Caco-2 (cell line): ENCODE measurements around the gene HIP1R. TPM values are rescaled to one million over a fixed set of nuclear protein-coding genes. Genes with fewer than 3 reads are reported as not detected.
A peak's percentile ranks its signal among the peaks of the same experiment; 100 is the strongest.

Experiments
- BruUV-seq: library from RNA; stranded (reverse); fragments of 400-500 nt; replicated peaks from 2 replicates; lab custom pipeline; 2021; lab: Mats Ljungman, UMichigan
- CTCF ChIA-PET: fragments of 300-600 bp; sonication (Branson Sonifier 250); formaldehyde crosslinking; loops from one replicate; lab custom pipeline; 2022; ENCODE audit warnings: antibody characterized with exemption; lab: Charles Lee
- POLR2A ChIA-PET: fragments of 300-600 bp; sonication (Branson Sonifier 250); formaldehyde crosslinking; loops from one replicate; lab custom pipeline; 2022; ENCODE audit warnings: antibody characterized with exemption; lab: Charles Lee
- DNase-seq, 2 experiments: peaks; one replicate each; pipeline versions ENCODE4 v3.0.0 to v3.0.0-alpha.2; 2020 to 2022
- H3K27me3 ChIP-seq: replicated peaks from 2 replicates; pipeline ENCODE4 v1.6.0; 2011; ENCODE audit warnings: low read length; ENCODE audit not compliant: control insufficient read depth, insufficient read depth
- H3K36me3 ChIP-seq: 2 replicates; pipeline ENCODE4 v1.5.1; 2011; ENCODE audit warnings: low read length; ENCODE audit not compliant: control insufficient read depth, insufficient read depth
- H3K4me1 ChIP-seq: fragments of 250-450 bp; sonication (Bioruptor Pico); 2 replicates; pipeline ENCODE4 v1.5.1; 2020; ENCODE audit warnings: mild to moderate bottlenecking
- H3K4me3 ChIP-seq: 2 replicates; pipeline ENCODE4 v1.5.1; 2011; ENCODE audit warnings: low read depth, mild to moderate bottlenecking, control low read depth, low read length
- H3K9me3 ChIP-seq: fragments of 250-450 bp; sonication (Bioruptor Pico); 2 replicates; pipeline ENCODE4 v1.5.1; 2020; ENCODE audit warnings: mild to moderate bottlenecking, moderate library complexity
- H3K27ac Mint-ChIP-seq: one replicate; pipeline ENCODE4 v1.8.0; 2022; ENCODE audit warnings: mixed read lengths; ENCODE audit not compliant: unreplicated experiment
- H3K27me3 Mint-ChIP-seq: one replicate; pipeline ENCODE4 v1.8.0; 2022; ENCODE audit warnings: mixed read lengths; ENCODE audit not compliant: insufficient read depth, unreplicated experiment
- H3K36me3 Mint-ChIP-seq: one replicate; pipeline ENCODE4 v1.8.0; 2022; ENCODE audit warnings: mild to moderate bottlenecking, mixed read lengths; ENCODE audit not compliant: insufficient read depth, unreplicated experiment
- H3K4me1 Mint-ChIP-seq: one replicate; pipeline ENCODE4 v1.8.0; 2022; ENCODE audit warnings: low read depth, mixed read lengths; ENCODE audit not compliant: unreplicated experiment
- H3K4me3 Mint-ChIP-seq: one replicate; pipeline ENCODE4 v1.8.0; 2022; ENCODE audit warnings: mild to moderate bottlenecking, moderate library complexity, mixed read lengths; ENCODE audit not compliant: unreplicated experiment
- H3K9me3 Mint-ChIP-seq: one replicate; pipeline ENCODE4 v1.8.0; 2022; ENCODE audit warnings: mixed read lengths; ENCODE audit not compliant: unreplicated experiment
- CTCF ChIP-seq, 2 experiments: fragments of 200-600 bp in 1 of 2; IDR thresholded peaks; 1 replicate in 1 of 2; 2 replicates in 1 of 2; pipeline versions ENCODE4 v1.5.1 to v1.8.0; 2011 to 2022; ENCODE audit warnings: antibody characterized with exemption in 1 of 2, control low read depth in 1 of 2, inconsistent platforms in 1 of 2, low read depth in 1 of 2, low read length in 1 of 2, mild to moderate bottlenecking in 1 of 2, moderate library complexity in 1 of 2; ENCODE audit not compliant: insufficient read depth in 1 of 2, severe bottlenecking in 1 of 2, unreplicated experiment in 1 of 2
- intact Hi-C: fragments of 100-400 bp; cut with micrococcal nuclease; formaldehyde crosslinking; loops from one replicate; pipeline ENCODE4 v1.10.0; 2022; ENCODE audit not compliant: unreplicated experiment
- total RNA-seq: library from RNA; stranded (reverse); gene quantifications from 2 replicates; pipeline ENCODE4 v1.2.3, GENCODE V29; 2022

The HIP1R gene
- total RNA-seq, 1 experiment from 2014 or later = 13.8 TPM

DNA sequence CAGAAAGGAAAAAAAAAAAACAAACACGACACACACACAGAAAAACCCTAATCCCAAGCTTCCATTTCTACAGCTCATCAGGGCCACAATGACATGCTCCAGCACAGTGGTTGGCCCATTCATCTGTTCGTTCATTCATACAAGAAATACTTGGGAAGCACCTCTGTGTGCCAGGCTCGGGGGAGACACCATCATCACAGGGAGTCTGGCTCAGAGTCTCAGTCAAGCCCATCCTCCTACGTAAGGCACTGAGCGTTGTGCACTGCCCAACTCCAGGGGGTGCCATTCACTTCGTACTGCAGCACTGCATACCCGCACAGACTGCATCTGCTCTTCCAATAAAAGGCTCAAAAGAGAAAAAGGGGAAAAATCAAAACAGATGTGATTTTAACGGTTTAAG is 45.4 kb downstream of the HIP1R start:
- no peak overlapping the region for H3K4me3 Mint-ChIP-seq

DNA sequence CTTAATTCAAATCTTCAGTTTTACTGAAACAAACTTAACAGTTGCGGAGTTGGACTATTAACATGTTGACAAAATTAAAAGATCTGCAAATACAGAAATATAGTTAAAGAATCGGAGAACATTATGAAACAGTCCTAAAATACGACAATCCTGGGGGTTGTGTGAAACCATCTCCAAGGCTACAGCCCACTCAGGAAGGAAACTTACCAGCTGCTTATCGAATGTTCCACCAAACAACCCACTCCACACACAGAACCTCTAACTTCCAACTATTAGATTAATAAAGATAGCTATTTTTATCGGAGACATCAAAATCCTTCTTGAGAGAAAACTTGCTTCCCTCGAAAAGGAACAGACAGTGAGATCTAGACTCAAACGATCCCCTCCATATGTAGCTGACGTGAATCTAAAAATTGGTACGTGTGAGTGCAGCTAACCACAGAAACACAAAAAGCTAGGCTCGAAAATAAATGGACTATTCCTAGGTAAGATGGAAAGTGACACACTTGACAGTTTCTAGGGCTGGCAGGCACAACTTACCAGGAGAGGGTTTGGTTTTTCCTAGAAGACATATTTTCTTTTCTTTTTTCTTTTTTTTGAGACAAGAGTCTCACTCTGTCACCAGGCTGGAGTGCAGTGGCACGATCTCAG is 47.8 kb downstream of the HIP1R start:
- DNase-seq = no peak
- Histone ChIP-seq H3K27me3 (no peaks in the 10 kb centered on the region), H3K9me3 (no peaks in the 10 kb centered on the region), H3K4me3 (no peak overlapping the region), H3K36me3 (no peaks in the 10 kb centered on the region), H3K4me1 (peaks cover 28% of the 10 kb centered on the region)
- peaks cover 13% of the 10 kb centered on the region for H3K4me1 Mint-ChIP-seq
- no TSS peak for BruUV-seq
- H3K36me3 Mint-ChIP-seq = peaks cover 25% of the 10 kb centered on the region
- no peak for TF ChIP-seq CTCF (IDR thresholded peaks at IDR 0.05; ENCODE audit: insufficient read depth in 1 of 2, low read depth in 1 of 2, low read length in 1 of 2, severe bottlenecking in 1 of 2, unreplicated experiment in 1 of 2)
- ChIA-PET POLR2A (no interaction called here), CTCF (no interaction called here)
- H3K4me3 Mint-ChIP-seq = no peak overlapping the region
- intact Hi-C loops = no loop called here
- H3K27me3 Mint-ChIP-seq = no peaks in the 10 kb centered on the region
- H3K9me3 Mint-ChIP-seq = no peaks in the 10 kb centered on the region
- H3K27ac Mint-ChIP-seq = no peak overlapping the region

More for the DNA sequence above, 45.4 kb downstream of the HIP1R start:
- Histone ChIP-seq H3K27me3 (no peaks in the 10 kb centered on the region), H3K9me3 (no peaks in the 10 kb centered on the region), H3K4me1 (peaks cover 15% of the 10 kb centered on the region), H3K4me3 (no peak overlapping the region), H3K36me3 (no peaks in the 10 kb centered on the region)
- no TSS peak for BruUV-seq
- Mint-ChIP-seq H3K9me3 (no peaks in the 10 kb centered on the region), H3K27me3 (no peaks in the 10 kb centered on the region), H3K27ac (no peak overlapping the region), H3K36me3 (peaks cover 25% of the 10 kb centered on the region), H3K4me1 (peaks cover 6% of the 10 kb centered on the region)
- intact Hi-C loops = loop anchor here (1.0 kb wide), 1 partner anchor 72 kb away; no protein-coding TSS in a partner anchor
- TF ChIP-seq CTCF (IDR thresholded peaks at IDR 0.05; ENCODE audit: insufficient read depth in 1 of 2, low read depth in 1 of 2, low read length in 1 of 2, severe bottlenecking in 1 of 2, unreplicated experiment in 1 of 2) = peak in 1 of 2 experiments; percentile 30
- ChIA-PET POLR2A (interaction anchor here (0.5 kb wide), 1 partner anchor 270 kb away, joined by 7 read pairs; the partner anchor contains the start of gene PITPNM2), CTCF (no interaction called here)
- no peak for DNase-seq

DNA sequence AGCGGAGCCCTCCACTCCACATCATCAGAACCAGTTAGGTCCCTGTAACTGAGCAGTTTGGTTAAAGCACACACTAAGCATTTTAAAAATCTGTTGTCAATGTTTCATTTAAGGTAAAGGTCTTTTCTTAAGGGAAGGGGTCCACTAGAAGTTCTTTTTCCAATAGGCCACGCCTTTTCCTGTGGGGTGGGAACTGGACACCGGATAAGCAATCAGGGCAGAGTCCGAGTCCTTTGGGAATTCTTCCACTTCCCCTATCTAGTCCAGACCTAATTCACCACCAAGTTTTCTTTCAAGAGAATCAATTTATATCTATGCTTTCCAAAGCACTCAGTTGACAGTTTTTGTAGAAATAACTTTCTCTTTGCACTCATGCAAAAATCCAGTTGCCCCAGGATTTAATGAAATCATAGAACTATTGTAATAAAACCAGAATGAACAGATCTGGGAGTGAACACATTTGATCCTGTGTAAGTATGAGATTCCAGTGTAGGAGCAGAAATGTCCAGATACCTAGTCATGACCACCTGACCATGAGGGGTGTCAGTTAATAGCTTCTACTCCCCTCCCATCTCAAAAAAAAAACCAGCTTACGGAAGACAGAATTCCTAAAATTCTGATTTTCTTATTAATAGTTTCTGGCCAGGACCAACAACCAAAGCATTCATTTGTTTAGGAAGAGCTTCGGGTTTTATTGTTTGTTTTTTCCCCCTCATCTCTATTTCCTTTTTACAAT is 49.0 kb downstream of the HIP1R start:
- Mint-ChIP-seq H3K27me3 (no peaks in the 10 kb centered on the region), H3K4me3 (no peak overlapping the region), H3K27ac (no peak overlapping the region), H3K4me1 (peaks cover 22% of the 10 kb centered on the region), H3K36me3 (peaks cover 22% of the 10 kb centered on the region), H3K9me3 (no peaks in the 10 kb centered on the region)
- no peaks in the 10 kb centered on the region for H3K9me3 ChIP-seq
- H3K4me3 ChIP-seq = no peak overlapping the region
- no peaks in the 10 kb centered on the region for H3K36me3 ChIP-seq
- no peaks in the 10 kb centered on the region for H3K27me3 ChIP-seq
- TF ChIP-seq CTCF (IDR thresholded peaks at IDR 0.05; ENCODE audit: insufficient read depth in 1 of 2, low read depth in 1 of 2, low read length in 1 of 2, severe bottlenecking in 1 of 2, unreplicated experiment in 1 of 2) = no peak
- no peak for DNase-seq
- POLR2A ChIA-PET = no interaction called here
- intact Hi-C loops = no loop called here
- BruUV-seq = no TSS peak
- peaks cover 38% of the 10 kb centered on the region for H3K4me1 ChIP-seq
- CTCF ChIA-PET = no interaction called here
